Left cardiac atrium (tissue), 4 donors: ENCODE measurements around the gene PLK1. TPM values are rescaled to one million over a fixed set of nuclear protein-coding genes. Genes with fewer than 3 reads are reported as not detected.
"Not testable (repeated sequence)": the region's sequence is repeated elsewhere in the genome, so short reads cannot be mapped to it uniquely, and the experiment has no call there.

Experiments used
- ATAC-seq, 2 donors: fragments of 200-7000 bp; cut with Tn5 transposase; one replicate each; pipeline ENCODE4 v1.9.1; 2020; ENCODE audit warnings: mild to moderate bottlenecking in 2 of 2, moderate library complexity in 2 of 2
- DNase-seq: peaks from one replicate; pipeline ENCODE4 v3.0.0-alpha.2; 2020
- intact Hi-C, 2 donors: fragments of 100-400 bp; cut with DNase I; formaldehyde crosslinking; loops; one replicate each; pipeline versions ENCODE4 v1.14.1 to v1.15.1; 2022 to 2023
- long read RNA-seq: library from polyadenylated mRNA; unstranded; transcript quantifications from one replicate; pipeline ENCODE4 v2.0.0, GENCODE V29; 2021
- total RNA-seq, 2 donors: library from RNA; stranded (reverse); fragmentation: NEBNext Ultra II Directional; extraction: Animal tissue kit (Norgen Biotek cat#: 25700); gene quantifications; one replicate each; pipeline ENCODE4 v1.2.1, GENCODE V29; 2021
- donor health status: DM: no; HTN: yes; CAD: no.
- donor health status: DM: no; HTN: yes; CAD: no; lungs with severe emphysema.
- donor health status: DM: yes; HTN: yes; CAD: no.
- donor health status: Dilated cardiomyopathy.

PLK1 gene
- total RNA-seq, result 1 to 10 TPM in 1 of 2 donors, under 1 TPM in 1; 0.52 to 1.5 TPM
- long read RNA-seq, result 0 reads

DNA sequence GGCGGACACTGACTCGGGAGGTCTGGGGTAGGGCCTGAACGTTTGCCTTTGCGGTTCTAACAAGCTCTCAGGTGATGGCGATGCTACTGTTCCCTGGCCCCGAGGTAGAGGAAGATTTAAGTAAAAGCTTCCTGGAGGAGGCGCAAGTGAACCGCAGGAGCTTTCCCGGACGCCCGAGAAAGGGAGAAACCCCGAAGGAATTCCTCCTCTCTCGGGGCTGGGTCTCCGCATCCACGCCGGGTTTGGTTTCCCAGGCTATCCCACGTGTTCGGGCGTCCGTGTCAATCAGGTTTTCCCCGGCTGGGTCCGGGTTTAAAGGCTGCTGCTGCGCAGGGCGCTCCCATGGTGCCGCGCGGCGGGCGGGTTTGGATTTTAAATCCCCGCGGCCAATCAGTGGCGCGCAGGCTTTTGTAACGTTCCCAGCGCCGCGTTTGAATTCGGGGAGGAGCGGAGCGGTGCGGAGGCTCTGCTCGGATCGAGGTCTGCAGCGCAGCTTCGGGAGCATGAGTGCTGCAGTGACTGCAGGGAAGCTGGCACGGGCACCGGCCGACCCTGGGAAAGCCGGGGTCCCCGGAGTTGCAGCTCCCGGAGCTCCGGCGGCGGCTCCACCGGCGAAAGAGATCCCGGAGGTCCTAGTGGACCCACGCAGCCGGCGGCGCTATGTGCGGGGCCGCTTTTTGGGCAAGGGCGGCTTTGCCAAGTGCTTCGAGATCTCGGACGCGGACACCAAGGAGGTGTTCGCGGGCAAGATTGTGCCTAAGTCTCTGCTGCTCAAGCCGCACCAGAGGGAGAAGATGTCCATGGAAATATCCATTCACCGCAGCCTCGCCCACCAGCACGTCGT lies at the start of gene PLK1:
Gene PLK1 (plus strand): TSS at position 460 of the 844 bp plus-strand sequence. CDS start 44 bp downstream, at position 504.
- peak; percentile 93 to 95 for ATAC-seq
- peak; percentile 78 for DNase-seq
- intact Hi-C loops, result loop anchor here in 1 of 2 donors (5.0 kb wide), 1 partner anchor 359 kb away; no protein-coding TSS in a partner anchor

DNA sequence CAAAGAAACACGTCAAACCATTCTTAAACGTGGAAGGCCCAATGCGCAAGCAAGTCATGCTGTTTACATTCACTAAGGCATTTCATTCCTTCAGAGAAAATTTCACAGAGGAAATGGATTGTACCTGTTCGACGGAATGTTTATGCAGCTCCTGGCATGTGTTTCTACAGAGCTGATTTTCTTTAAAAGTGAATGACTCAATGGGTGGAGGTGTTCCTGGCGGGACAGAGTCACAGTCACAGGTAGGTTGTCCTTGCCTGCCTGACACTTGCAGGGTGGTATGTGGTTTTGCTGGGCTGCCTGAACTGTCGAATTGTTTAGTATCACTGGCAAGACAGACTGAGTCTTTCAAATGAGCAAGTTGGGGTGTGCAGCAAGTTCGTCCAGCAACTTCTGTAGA lies 49.2 kb upstream of the PLK1 start:
- no peak for DNase-seq
- intact Hi-C loops, result no loop called here
- no peak for ATAC-seq

DNA sequence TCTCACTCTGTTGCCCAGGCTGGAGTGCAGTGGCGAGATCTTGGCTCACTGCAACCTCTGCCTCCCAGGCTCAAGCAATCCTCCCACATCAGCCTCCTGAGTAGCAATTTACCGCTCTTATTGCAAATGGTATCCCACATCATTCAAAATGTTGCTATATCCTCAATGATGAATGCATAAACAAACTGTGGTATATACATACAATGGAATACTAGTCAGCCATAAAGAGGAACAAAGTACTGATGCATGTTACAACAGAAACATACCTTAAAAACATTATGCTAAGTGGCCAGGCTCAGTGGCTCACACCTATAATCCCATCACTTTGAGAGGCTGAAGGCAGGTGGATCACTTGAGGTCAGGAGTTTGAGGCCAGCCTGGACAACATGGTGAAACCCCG lies 46.8 kb upstream of the PLK1 start:
- intact Hi-C loops, ATAC-seq, DNase-seq: not testable (repeated sequence)

DNA sequence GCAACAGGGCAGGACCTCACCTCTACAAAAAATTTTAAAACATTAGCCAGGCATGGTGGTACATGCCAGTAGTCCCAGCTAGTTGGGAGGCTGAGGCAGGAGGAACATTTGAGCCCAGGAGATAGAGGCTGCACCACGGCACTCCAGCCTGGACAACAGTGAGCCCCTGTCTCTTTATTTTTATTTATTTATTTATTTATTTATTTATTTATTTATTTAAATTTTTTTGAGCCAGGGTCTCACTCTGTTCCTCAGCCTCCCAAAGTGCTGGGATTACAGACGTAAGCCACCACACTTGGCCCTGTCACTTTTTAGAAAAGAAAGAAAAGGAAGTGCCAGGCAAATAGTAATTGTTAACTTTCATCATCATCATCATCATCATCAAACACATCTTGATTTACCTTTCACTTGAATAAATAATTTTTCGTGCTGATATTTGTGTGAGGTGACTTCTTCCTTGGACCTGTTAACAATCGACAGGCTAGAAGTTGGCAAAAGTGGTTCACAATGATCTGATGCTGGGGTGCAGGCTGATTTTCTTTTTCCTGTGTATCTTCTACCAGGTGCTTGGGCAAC lies 44.1 kb upstream of the PLK1 start:
- intact Hi-C loops, result no loop called here
- ATAC-seq, result no peak
- DNase-seq, result no peak

DNA sequence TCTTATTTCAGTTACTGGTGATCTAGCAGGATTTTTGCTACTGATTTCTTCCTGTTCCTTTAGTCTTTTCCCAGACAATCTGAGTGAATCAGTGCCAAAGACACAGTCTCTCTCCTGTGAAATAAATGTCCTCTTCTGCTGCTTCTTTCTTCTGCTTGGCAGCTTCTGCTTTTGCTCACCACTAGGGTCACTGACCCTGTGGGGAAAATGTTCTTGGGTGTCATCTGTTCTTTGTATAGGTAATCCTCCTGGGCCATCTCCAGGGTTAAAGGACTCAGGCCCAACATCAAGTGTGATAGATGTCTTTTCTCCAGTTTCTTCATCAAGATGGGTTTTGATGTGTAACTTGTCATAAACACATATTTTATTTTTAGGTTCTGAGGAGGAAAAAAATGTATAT lies 42.7 kb upstream of the PLK1 start:
- DNase-seq (no peak), ATAC-seq (no peak)
- intact Hi-C loops, result no loop called here

DNA sequence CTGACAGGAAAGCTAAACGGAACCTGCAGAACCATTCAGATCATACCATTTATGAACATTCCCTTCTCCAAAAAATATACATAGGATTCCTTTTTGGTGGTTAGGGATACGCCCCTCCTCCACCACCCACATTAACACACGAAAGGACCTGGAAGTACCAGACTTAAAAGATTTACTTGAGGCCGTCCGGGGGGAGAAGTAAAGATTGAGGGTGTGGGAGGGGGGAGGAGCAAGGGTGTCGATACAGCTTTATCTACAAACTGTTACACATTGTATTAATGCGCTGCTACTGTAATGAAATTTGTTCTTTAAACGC lies 38.1 kb upstream of the PLK1 start:
- intact Hi-C loops, result no loop called here
- DNase-seq, result no peak
- ATAC-seq, result peak in 1 of 2 donors; percentile 1

DNA sequence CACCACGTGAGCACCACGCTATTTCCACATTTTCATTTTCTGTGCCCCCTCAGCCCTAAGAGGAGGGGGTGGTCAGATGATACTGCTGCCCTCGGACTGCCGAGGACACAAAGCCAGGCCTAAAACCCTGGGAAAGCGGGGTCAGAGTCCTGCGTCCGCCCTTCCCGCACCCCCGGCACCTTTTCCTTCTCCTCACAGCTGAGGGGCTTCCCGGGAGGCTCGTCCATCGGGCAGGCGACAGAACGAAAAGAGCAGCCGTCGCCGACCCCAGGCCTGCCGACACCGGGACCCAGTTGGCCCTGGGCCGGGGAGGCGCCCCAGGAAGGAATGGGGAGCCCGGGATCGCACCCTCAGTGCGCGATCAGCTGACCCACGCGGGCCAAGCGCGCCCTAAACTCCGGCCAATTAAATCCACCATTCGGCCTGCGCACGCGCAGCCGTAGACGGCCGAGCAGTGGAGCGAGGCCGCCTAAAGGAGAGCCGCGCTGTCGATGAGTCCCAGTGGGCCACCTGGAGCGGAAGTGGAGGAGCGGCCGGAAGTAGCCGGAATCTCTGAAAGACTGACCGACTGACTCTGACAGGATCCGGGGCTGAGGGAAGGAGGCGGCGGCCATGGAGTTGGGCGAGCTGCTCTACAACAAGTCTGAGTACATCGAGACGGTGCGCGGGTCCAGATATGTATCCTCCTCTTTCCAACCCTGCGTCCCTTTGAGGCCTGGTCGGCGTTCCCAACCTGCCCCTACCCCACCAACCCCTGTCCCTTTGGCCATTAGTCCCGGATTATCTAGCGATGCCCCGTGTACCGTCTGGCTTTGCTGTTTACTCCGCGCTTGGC lies 37.5 kb upstream of the PLK1 start, which contains the start of the genes DCTN5 and PALB2:
Gene DCTN5 (plus strand): TSS at position 536 of the 835 bp plus-strand sequence. CDS start 77 bp downstream, at position 613.
Gene PALB2 (minus strand): TSS at position 380 of the 835 bp plus-strand sequence. CDS start 153 bp downstream, at position 227.
- intact Hi-C loops, result no loop called here
- ATAC-seq (peak; percentile 100), DNase-seq (peak; percentile 95)

DNA sequence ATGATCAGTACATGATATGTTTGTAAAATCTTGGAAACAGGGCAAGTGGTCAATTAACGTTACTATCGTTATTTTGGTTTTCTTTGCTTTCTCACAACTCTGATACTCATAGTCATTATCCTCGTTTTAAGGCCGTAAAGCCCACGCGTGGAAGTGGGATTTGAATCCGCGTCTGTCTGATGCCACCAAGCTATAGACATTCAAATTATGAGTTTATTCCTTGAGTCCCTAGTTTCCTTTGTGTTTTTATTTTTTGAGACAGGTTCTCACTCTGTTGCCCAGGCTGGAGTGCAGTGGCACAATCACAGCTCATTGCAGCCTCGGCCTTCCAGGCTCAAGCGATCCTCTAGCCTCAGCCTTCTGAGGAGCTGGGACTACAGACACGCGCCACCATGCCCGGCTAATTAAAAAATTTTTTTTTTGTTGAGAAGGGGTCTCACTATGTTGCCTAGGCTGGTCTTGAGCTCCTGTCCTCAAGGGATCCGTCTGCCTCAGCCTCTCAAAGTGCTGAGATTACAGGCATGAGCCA lies 36.4 kb upstream of the PLK1 start:
- no peak for DNase-seq
- intact Hi-C loops, result no loop called here
- ATAC-seq, result no peak

DNA sequence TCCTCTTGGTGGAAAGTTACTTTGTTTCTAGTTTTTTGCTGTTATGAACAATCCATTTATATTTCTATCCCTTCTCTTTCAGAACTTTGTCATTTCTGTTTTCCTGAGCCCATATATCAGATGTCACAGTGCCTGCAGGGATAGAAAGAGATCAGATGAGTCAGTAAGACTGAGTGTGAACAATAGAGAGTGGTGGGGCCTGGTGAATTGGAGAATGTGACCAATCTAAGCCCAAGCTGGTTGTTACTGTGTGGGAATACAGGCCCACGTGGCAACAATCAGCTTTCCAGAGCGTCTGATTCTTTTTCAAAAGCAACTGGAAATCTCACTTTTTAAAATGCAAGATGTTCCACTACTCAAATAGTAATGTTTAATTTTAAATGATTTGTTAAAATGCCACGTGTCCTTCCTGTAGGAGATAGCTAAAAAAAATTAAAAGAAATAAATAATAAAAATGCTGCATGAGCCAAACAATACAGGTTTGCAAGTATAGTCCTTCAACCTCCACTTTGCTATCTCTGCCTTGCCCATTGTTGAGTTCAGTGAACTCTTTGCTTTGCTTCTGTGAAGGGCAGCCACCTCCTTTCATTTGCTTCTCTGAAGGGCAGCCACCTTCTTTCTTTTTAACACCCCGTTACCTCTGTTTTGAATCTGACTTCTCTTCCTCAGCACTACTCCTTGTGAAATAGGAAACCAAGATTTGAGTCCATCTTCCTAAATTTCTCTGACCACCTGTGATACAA lies 27.8 kb upstream of the PLK1 start:
- DNase-seq (no peak), ATAC-seq (no peak)
- intact Hi-C loops, result no loop called here

DNA sequence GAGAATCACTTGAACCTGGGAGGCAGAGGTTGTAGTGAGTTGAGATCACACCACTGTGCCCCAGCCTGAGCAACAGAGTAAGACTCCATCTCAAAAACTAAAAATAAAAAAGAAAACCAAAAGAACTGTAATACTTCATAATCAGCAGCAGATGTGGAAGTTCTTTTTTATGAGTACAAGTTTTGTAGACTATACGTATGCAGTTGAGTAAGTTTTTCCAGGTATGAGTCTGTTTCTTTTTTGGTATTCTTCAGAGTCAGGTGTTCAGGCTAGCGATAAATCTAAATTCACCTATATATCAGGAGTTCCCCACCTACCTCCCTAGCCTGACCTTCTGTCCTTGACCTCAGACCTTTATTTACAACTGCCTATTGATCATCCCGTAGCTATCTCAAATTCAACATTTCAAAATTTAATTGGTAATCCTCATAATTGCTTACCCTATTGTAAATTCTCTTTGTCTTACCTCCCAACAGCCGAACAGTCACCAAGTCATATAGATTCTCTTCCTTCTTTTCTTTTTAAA lies 26.7 kb upstream of the PLK1 start:
- intact Hi-C loops, result no loop called here
- ATAC-seq (no peak), DNase-seq (no peak)

DNA sequence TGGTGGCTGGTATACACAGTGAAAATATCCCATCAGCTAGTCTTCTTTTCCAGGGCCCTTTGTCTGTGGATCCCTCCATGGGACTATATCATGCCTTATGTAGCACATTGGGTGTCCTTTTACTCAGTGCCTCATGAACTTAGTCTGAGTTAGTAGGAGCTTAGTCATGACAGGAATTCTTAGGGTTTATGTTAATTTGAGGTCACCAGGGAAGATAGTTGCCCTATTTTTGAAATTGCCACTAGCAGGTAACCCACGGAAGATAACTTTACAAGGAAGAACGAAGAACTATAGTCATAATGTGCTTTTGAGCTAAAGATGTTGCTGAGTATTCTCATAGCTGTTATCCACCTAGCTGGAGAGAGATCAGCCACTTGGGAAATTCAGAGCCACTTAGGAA lies 14.8 kb upstream of the PLK1 start:
- intact Hi-C loops, result no loop called here
- no peak for ATAC-seq
- DNase-seq, result no peak

DNA sequence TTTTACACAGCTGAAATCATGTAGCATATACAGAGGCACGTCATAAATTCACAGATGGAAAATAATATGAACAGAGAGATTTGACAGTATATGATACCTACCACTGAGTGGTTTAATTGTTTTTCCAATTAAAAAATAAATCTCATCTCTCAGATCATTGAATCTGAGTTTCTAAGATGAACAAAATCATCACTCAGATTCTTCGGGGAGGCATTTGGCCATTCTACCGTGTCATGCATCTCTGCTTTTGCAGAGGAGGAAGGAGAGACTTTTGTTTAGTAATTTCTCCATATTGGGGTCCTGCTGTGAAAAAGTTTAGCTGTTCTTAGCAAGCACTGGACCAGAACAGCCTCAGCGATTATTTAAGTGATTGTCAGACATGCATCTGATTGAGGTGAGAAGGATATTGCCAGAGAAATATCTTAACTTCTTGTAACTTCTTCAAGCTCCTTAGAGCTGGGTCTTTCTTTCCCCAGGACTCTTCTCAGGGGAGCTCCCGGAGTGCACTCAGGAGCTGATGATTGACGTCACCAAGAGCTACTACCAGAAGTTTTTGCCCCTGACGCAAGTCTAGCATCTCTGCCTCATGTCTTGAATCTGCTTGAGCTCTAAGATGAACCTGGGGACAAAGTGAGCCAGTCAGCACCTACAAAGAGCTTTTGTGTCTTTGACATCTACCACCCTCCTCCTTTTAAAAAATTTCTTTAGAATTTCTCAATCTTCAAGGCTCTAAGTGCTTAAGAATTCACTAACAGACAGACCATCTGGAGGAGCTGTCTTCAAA lies 11.9 kb upstream of the PLK1 start:
- no peak for ATAC-seq
- intact Hi-C loops, result no loop called here
- no peak for DNase-seq

DNA sequence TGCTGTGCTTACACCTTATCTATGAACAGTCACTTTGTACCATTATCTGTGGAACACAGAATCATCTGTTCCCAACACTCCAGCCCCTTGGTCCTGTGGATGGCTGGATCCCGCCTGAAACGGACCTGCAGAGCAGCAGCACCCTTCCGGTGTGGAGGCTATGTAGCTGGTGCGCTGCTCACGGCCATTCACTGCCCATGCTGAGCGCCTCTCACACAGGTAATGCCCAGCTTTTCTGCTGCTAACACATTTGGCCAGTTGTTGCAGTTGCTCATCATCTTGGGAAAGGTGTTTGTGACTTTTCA lies 11.4 kb upstream of the PLK1 start:
- intact Hi-C loops, result no loop called here
- DNase-seq, result no peak
- no peak for ATAC-seq

DNA sequence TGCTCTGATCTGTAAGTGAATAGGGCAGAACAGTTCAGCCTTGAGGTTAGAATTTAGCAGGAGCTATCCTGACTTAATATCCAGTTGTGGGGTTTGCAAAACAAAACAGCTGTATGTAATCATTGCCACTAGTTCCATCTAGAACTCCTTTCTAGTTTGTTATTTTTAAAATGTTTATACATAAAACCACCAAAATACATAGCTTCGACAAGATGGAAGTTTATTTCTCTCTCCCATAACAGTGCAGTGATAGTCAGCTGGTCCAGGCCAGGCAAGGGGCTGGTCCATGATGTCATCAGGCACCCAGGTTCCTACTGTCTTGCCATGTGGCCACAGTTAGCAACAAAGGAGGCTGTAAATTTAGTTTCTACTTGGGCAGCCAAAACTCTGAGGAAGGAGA lies 10.5 kb upstream of the PLK1 start:
- DNase-seq (no peak), ATAC-seq (no peak)
- intact Hi-C loops, result no loop called here

DNA sequence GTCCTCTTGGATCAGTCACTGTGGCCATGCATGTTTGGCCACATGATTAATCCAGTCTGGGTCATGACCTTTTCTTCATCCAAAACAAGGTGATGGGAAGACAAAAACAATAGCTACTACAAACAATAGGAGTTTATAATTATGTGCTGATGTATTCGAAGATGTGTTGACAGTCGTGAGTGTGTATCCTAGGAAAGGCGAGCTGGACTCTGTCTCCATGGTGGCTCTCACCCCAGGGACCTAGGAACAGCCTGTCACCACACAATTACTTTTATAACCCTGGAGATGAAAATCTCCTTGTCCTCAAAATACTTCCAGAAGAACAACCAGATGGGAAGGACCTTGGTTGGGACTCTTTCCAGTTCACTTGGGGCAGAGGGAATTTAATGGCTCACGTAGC lies 9.8 kb upstream of the PLK1 start:
- ATAC-seq, result no peak
- no peak for DNase-seq
- intact Hi-C loops, result no loop called here

DNA sequence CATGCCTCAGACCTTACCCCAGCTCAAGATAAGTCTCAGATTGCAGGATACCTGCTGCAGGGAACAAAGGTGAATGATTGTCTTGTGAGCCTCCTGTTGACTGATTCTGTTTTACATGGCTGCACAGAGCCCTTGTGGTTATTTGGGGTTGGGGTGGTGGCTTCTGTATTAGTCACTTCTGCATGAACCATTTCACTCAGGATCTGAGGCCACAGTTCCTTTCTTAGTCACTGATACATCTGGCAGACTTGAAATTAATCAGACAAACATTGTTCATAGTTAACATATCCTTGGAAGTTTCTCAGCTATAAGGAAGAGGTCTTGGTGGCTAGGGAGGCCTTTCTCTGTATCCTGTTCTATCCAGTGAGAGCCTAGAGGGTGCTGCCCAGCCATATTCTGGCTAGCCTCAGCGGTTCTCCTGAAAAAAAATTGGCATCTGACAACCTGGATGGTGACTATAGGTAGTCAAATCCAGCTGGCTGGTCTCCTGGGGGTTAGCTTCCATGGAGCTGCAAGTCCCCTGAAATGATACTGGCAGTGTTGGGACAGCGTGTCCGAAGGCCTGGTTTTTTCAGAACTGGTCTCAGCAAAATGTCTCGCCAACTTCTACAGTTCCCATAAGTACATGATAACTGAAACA lies 8.4 kb upstream of the PLK1 start:
- intact Hi-C loops, result no loop called here
- peak in 1 of 2 donors; percentile 17 for ATAC-seq
- no peak for DNase-seq

DNA sequence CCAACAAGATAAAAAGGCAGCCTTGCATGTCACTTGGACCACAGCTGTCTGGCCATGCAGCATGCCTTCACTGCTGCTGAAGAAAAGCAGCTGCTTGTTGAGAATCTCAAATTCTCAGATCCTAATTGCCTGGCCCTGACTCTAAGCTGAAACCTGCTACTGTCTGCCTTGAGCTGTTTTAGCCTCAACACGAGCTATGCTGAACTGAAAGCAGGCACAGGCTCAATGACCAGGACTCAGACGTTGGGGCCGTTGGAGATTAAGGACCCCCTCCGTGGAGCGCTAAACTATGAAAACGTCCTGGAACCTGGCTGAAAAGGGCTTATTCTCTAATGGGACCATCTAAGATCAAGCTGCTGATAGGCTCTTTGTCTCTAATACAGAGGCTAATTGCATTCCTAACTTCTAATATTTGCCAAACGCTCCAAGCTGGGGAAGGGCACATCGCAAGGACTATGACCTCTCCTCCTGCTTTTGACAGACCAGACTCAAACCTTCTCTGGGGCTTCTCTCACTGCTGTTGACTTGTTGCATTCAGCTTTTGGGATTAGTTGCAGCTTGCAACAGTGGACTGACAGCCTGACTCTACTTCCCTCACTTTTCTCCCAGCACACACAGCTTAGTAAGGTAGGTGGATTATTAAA lies 4.6 kb upstream of the PLK1 start:
- no peak for ATAC-seq
- intact Hi-C loops, result no loop called here
- DNase-seq, result no peak
